GM18867 (cell line): ENCODE measurements around the gene APOBEC3B.
"Not testable (repeated sequence)": the region's sequence is repeated elsewhere in the genome, so short reads cannot be mapped to it uniquely, and the experiment has no call there.

ENCODE experiments used
- ATAC-seq: cut with Tn5 transposase; IDR thresholded peaks from one replicate; pipeline ENCODE4 v1.9.1; 2021; ENCODE audit warnings: mild to moderate bottlenecking, moderate library complexity; ENCODE audit not compliant: unreplicated experiment

The APOBEC3B gene

DNA sequence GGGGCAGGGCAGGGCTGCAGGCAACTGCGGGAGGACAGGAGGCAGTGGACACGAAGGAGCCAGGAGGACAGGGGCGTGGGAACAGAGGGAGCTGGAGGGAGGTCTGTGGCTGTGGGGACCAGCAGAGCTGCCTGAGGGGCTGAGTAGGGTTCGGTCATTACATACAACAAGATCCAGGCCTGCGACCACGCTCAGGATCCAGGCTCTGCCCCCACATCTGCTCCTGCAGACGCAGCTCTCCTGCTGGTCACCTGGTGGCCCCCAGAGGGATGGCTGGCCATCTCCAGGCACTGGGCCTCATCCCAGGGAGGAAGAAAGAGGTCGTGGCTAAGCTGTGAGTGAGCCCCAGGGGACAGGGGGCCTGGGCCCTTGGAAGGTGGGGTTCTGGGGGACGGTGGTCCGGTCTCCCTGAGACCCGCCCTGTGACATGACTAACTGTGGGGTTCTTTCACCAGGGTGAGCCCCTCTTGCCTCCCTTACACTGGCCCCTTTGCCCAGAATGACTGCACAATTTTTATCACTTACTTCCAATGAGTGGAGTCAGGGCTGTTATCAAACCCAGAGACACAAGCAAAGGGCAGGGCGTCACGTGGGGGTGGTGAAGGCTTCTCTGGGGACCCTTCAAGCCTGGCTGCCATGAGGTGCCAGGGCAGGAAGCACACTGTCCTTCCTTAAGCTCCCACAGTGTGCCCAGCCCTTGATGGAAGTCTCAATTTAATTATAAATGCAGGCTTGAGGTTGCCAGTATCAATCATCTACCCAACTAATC, 31.4 kb upstream of the APOBEC3B start:
- no peak for ATAC-seq

- no peak for ATAC-seq
Measured at GRCh38 chr22:38951734-38952133, 30.4 kb upstream of the APOBEC3B start.

DNA sequence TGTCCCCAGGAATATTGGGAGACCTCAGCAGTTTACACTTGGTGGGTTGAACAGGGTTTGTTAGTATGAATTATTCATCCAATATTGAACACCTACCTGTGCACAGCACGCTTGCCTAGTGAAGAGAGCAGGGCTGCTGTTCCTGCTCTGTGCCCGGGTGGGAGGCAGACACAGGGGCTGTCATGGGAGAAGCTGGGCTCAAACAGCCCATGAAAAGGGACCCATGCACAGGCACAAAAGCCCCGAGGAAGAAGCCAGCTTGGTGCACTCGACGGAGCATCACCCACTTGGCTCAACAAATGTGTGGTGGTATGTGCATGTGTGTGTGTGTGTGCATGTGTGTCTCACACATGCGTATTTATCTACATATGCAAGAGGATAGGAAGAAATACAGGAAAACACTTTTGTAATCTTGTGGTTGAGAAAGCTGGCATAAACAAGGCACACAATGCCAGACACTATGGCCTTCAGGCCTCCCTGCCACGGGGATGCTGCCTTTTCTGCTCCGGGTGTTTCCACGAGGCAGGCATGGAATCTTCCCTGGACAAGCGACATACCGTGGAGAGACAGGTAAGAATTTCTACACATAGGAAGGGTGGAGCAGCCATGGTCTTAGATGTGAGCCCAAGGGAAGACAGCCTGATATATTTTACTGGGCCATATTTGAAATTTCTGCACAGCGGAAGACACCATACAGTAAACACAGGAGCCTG, 29.7 kb upstream of the APOBEC3B start:
- ATAC-seq = no peak

GRCh38 chr22:38953091-38953490, 29.1 kb upstream of the APOBEC3B start:
- ATAC-seq = no peak

GRCh38 chr22:38953577-38954413, 28.4 kb upstream of the APOBEC3B start:
- peak; percentile 84 for ATAC-seq

GRCh38 chr22:38954414-38955043, 27.6 kb upstream of the APOBEC3B start:
- ATAC-seq = no peak

- no peak for ATAC-seq
Measured at GRCh38 chr22:38955250-38955905, 26.8 kb upstream of the APOBEC3B start.

GRCh38 chr22:38955926-38956325, 26.2 kb upstream of the APOBEC3B start:
- no peak for ATAC-seq

DNA sequence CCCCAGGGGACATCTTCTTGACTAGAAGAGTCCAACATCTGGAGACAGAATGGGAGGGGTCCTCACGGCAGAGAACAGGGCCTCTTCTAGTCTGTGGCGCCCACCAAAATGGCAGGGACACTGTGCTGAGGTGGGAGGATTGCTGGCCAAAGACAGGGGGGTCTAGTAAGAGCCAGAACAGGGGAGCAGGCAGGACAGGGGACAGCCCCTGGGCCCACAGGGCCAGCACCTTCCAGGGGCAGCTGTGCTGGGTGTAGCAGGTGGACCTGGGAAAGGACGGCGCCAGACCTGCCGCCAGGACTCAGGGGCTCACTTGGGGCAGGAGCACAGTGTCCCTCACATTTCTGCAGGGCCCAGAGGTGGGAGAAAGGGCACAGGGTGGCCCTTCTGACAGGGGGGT, 25.6 kb upstream of the APOBEC3B start:
- ATAC-seq = no peak

DNA sequence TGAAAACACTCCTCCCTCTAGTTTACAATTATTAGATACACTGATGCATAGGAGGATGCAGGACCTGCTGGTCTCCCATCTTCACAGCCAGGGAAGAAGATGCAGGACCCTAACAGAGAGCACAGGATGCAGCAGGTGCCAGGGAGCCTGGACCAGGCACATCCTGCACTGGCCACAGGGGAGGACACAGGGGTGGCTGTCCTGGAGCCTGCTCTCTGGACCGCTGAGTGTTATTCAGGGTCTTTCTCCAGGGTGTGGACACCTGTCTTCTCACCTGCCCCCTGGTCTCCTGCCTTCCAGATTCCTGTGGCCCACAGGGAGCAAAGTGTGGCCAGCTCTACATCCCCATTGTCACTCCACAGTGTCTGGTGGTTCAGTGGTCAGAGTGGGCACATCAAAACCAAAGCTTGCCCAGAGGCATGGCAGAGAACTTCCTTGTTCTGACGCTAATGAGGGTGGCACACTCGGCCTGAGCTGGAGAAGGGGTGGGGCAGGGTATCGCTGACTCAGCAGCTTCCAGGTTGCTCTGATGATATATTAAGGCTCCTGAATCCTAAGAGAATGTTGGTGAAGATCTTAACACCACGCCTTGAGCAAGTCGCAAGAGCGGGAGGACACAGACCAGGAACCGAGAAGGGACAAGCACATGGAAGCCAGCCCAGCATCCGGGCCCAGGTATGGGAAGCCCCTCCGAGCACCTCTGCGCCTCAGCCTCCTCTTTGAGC, 24.9 kb upstream of the APOBEC3B start, which contains the start of gene APOBEC3A:
APOBEC3A (plus strand) TSS at position 564 of the 725 bp plus-strand sequence; CDS start at position 647, 83 bp downstream.
- no peak for ATAC-seq

DNA sequence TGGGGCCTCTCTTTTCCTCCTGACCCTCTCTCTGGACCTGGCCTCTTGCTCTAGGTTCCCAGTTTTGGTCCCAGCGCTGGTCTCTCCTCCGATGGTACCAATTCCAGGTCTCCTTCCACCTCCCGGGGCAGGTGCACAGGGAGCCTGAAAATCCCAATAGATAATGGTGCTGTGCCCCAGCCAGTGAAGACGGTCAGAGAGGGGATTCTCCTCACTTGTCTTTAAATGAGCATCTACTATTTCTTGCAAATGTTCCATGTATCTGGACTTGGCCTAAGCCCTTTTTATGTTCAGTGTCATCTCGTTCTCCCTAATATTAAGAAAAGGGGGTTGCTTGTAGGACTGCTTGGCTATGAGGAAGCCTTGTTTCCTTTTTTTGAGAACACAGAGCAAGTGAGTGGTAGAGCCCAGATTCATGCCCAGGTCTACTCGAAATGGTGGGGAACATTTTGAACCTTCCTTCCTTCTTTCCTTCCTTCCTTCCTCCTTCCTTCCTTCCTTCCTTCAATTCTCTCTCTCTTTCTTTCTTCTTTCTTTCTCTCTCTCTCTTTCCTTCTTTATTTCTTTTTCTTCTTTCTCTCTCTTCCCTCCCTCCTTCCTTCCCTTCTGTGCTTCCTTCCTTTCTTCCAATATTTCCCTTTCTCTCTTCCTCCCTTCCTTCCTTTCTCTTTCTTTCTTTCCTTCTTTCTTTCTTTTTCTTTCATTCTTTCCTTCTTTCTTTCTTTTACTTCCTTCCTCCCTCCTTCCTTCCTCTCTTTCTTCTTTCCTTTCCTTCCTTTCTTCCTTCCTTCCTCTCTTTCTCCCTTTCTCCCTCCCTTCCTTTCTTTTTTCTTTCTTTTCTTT, 24.1 kb upstream of the APOBEC3B start:
- ATAC-seq = no peak

DNA sequence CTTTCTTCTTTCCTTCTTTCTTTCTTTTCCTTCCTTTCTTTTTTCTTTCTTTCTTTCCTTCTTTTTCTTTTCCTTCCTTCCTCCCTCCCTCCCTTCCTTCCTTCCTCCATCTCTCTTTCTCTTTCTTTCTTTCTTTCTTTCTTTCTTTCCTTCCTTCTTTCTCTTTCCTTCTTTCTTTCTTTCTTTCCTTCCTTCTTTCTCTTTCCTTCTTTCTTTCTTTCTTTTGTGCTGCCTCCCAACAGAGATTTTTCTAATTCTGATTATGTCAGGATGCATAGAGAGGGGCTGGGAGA, 23.6 kb upstream of the APOBEC3B start:
- not testable (repeated sequence) for ATAC-seq

DNA sequence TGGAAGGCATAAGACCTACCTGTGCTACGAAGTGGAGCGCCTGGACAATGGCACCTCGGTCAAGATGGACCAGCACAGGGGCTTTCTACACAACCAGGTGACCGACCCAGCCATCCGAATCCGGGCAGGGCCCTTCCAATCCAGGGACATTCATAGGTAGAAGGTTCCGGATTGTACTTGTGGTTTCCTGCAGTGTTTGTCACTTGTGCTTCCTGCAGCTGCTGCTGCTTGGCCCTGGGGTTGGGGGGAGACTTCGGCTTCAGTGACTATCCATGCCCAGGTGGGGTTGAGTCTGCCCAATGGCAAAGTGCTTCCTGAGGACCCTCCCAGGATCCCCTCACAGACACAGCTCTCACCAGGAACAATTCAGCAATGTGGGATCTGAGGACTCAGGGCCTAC, 22.6 kb upstream of the APOBEC3B start:
- no peak for ATAC-seq

GRCh38 chr22:38960673-38961072, 21.5 kb upstream of the APOBEC3B start:
- not testable (repeated sequence) for ATAC-seq

- not testable (repeated sequence) for ATAC-seq
Measured at GRCh38 chr22:38963291-38963738, 18.8 kb upstream of the APOBEC3B start.

DNA sequence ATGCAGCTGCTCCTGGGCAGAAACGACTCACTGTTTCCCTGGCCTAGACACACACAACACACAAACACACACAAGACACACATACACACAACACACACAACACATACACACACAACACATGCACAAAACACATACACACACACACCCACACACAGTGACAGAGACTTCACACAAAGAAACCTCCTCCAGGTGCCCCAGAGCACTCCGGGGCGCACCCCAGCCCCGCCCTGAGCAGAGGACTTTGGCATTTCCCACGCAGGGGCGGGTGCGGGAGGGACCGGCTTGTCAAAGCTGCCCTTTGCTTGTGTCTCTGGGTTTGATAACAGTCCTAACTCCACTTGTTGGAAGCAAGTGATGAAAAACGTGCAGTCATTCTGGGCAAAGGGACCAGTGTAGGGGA, 18.3 kb upstream of the APOBEC3B start:
- no peak for ATAC-seq

DNA sequence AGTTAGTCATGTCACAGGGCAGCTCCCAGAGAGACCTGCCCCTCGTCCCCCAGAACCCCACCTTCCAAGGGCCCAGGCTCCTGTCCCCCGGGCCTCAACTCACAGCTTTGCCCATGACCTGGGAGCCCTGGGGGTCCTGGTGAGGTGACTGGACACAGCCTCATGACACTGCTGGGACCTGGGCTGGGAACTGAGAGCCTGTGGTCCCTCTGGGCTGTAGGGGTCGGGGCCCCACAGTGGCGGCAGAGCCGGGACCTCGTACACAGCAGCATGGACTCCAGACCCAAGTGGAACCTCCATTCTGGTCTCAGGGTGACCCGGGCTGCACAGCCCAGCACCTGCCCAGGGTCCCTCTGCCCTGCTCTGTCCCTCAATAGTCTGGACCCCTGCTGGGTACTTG, 17.8 kb upstream of the APOBEC3B start:
- no peak for ATAC-seq

GRCh38 chr22:38964989-38965388, 17.2 kb upstream of the APOBEC3B start:
- no peak for ATAC-seq
